HG02973 (cell line): ENCODE measurements around the gene STEAP1B.
"Not testable (repeated sequence)": the region's sequence is repeated elsewhere in the genome, so short reads cannot be mapped to it uniquely, and the experiment has no call there.

ENCODE experiments used
- ATAC-seq: cut with Tn5 transposase; IDR thresholded peaks from one replicate; pipeline ENCODE4 v1.9.1; 2021; ENCODE audit warnings: moderate library complexity; ENCODE audit not compliant: unreplicated experiment

Gene STEAP1B

DNA sequence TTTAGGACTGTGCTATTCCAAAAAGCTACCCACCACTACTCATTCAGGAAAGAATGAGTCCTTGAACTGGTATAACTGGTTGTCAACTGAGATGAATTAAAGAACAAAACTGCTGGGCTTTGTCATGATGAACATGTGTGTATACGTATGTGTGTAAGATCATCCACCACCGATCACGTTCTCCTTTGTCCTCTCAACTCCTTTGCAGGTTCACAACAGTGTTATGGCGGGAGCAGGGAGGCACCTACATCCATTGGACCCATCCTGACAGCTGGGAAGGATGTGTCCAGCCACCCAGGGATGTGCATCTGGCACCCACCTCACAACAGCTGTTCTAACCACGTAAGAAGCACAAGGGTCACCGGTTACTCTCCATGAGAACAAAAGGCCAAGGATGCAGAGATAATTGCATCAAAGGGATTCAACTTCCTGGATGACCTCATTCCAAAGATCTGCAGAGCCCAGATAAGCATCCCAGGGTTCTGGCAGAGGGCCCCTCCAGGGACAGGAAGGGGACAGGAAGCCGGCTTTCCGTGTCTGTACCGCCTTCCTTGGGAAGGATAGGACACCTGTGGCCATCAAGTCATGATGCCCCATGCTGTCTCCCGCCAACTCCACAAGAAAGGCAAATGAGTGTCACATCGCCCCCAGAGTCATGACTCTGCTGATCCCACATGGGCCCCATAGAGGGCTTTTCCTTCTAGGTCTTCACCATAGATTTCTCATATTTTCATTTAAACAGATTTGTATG, 66.1 kb downstream of the STEAP1B start:
- no peak for ATAC-seq

DNA sequence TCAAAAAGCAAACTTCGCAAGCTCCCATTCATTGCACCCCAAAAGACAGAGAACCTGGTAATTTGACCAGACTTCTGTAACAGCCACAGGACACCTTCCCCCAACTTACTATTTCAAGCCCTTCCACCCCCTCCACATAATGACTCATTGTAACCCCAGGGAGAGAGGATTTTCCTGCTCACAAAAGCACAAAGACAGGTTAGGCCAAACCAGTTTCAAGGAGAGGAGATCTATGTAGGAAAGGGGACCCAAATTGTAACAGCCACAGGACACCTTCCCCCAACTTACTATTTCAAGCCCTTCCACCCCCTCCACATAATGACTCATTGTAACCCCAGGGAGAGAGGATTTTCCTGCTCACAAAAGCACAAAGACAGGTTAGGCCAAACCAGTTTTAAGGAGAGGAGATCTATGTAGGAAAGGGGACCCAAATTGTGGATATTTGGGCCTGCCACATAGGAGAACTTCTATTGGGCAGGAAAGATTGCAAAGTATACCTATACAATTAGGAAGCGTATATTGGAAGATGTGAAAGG, 66.8 kb downstream of the STEAP1B start:
- not testable (repeated sequence) for ATAC-seq

DNA sequence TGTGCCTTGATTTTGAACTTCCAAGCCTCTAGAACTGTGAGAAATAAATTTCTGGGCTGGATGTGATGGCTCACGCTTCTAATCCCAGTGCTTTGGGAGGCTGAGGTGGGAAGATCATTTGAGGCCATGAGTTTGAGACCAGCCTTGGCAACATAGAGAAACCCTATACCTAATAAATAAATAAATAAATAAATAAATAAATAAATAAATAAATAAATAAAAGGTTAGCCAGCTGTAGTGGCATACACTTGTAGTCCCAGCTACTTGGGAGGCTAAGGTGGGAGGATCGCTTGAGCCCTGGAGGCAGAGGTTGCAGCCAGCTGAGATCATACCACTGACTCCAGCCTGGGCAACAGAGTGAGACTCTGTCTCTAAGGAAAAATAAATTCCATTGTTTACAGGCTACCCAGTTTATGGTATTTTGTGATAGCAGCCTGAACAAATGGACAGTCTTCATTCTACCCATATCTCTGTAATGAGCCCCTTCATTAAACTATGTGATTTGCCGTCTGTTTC, 67.7 kb downstream of the STEAP1B start:
- no peak for ATAC-seq

DNA sequence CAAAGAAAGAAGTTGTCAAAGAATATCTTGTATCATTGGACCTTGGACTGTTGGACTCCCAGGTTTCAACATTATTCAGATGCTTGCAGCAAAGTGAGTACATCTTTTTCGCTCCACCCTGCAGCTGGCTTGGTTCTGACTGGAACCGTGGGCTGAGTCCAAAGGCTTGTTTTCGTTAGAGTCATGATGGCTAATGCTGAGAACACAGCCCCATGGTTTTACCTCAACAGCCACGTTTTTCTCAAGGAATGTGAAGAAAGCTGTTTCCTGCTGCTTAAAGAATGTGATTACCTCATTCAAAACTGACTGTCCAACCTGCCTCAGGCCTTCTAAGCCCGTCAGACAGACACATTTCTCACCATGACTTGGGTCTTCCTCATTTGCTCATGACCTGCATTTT, 69.5 kb downstream of the STEAP1B start:
- no peak for ATAC-seq

DNA sequence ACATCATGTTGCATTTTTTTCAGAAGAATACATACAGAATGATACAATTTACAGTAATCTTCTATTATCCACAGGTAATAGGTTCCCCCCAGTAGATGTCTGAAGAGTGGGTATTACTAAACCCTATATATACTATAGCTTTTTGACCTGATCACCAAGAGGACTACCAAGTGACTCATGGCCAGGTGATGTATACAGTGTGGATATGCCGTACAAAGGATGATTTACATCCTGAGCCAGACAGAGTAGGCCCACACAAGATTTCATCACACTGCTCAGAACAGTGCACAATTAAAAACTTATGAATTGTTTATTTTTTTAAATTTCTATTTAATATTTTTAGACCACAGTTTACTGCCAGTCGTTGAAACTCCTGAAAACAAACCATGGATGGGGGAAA, 70.6 kb downstream of the STEAP1B start:
- ATAC-seq: no peak

DNA sequence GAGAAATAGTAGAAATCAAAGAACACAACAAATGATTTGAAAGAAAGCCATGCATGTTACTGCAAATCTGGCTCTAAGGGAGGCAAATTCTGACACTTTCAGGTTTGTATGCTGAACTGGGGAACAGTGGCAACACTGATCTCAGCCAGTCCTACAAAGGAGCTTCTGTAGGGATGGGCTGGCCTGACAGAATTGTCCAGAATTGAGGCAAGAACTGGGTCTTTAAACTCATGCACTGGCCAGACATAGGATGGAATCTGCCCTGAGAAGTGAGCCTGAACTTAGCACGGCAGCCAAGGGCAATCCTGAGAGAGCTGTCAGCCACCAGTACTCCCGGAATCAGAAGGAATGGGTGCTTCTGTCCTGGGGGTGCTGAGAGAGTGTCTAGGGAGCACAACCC, 72.1 kb downstream of the STEAP1B start:
- no peak for ATAC-seq

DNA sequence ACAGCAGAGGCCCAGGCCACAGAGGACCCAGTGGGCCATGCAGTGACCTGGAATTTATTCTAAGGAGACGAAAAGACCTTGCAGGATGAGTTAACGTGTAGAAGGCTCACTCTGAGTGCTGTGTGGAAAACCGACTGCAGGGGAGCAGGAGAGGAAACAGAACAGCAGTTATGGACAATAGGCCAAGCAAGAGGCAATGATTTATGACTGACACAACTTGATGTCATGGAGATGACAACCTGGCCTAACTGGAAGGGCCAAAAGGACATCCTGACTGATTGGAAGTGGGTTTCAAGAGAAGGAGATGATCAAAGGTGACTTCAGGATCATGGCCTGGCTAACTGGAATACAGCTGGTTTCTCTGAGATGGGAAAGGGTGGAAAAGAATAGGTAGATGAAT, 72.9 kb downstream of the STEAP1B start:
- ATAC-seq: no peak

DNA sequence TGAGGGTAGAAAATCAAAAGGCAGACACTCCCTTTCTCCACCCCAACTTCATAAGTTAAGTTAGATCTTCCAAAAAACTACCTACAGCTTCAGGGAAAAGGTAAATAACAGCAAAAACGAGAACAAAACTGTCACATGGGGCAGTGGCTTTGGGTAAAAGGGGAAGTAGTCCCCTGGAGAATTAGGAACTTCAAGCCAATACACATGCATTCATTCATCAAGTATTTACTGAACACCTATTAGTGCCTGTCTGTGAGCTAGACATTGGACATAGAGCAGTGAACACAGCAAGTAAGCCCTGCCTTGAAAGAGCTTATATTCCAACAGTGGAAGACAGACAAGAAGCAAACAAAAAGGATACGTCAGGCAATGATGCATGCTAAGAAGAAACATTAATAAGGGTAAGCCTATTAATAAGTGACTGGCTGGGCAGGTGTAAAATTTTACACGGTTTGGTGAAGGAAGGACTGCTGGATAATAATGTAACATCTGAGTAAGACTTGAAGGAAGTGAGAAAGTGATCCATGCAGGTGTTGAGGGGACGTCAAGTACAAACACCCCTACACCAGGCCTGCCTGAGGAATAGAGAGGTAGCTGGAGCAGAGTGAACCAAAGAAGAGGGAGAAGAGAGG, 73.4 kb downstream of the STEAP1B start:
- no peak for ATAC-seq

DNA sequence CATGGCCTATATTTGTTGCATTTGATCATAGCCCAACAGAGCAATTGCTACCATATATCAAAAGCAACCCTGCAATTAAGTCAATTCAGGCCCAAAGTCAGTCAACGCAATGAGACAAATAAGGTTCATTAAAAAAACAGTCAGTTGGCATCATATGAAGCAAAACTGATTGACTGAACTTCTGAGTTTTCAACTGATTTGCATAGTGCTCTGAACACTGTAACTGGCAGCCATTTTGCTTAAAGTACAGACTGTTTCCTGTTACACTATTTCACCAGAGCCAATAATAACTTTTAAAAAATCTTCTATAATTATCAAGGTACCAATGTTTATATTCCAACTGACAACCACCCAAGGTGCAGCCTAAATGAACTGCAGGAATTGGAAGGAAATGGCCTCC, 74.6 kb downstream of the STEAP1B start:
- no peak for ATAC-seq

DNA sequence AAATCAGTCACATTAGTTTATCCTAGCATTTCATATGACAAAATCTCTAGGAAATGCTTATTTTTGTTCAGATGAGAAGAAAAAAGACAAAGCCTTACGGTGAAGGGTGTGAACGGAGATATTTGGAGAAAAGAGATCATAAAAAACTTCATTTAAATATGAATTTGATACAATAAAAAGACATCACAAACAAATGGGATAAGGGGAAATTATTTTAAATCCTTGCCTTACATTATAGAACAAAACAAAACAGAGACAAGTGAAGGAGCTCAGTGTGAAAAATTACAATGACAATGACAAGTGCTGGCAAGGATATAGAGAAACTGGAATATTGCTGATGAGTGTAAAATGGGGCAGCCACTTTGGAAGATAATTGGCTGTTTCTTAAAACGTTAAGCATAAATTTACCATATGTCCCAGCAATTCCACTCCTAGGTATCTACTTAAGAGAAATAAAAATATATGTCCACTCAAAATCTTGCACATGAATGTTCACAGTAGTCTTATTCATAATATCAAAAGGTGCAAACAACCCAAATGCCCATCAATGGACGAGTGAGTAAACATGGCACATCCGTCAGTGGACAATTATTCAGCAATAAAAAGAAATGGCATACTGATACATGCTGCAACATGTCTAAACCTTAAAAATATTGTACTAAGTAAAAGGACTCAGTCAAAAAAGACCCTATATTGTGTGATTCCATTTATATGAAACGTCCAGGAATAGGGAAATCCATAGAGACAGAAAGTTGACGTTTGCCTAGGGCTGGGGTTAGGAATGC, 77.0 kb downstream of the STEAP1B start:
- ATAC-seq: no peak

DNA sequence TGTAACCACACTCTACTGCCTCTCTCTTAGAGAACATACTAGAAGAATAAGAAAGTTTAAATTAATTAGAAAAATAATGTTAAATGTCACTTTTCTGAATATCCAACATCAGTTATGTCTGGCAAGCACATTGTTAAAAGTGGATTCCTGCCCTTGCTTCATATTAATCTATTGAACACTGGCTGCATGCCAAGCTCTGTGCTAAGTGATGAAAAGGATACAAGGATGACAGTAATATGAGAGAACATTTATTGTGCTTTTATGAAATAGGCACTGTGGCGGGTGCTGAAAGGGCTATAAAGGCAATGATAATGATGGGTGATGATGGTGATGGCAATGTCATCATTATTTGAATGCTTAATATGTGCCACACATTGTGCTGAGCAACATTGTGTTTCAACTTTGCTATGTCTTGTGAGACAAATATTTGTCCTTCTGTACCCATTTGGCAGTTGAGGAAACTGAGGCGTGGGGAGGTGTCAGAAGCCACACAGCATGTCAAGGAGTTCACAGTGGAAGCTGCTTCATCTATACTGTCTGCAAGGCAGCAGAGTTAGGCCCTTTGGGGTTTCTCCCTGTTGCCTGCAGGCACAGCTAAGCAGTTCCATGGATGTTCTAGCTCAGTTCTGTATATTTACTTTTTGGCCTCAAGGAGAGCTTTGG, 78.9 kb downstream of the STEAP1B start:
- no peak for ATAC-seq

DNA sequence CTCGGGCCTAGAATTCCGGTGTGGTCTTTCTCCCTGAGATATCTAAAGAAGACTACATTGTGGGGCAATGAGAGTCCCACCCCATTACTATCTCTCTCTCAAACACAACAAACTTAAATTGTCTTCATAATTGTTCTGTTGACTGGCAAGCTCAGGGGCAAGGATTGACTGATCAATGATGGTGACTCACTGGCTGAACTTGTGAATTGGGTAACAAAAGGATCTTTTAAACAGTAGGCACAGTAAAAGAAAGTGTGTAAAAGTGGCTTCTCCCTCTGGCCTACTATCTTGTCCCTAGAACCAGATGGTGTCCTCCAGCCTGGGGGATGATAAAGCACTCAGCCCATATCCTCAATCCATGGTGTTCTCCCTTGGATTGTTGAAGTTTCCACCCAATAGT, 80.0 kb downstream of the STEAP1B start:
- ATAC-seq: no peak

DNA sequence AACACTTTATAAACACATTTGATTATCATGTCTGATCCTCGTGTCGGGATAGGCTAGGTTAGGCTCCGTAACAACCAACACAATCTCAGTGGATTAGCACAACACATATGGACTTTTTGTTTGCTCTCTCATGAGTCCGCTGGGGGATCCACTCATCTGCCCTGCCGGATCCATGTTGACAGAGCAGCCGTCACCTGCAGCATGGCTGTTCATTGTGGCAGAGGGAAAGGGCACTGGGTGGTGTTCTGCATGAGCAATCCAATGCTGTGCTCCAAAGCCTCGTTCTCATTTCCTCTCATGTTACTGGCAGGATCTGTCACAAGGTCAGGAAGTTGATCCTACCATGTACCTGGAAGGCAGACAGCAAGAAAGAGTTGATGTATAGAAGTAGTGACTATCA, 80.5 kb downstream of the STEAP1B start:
- no peak for ATAC-seq

DNA sequence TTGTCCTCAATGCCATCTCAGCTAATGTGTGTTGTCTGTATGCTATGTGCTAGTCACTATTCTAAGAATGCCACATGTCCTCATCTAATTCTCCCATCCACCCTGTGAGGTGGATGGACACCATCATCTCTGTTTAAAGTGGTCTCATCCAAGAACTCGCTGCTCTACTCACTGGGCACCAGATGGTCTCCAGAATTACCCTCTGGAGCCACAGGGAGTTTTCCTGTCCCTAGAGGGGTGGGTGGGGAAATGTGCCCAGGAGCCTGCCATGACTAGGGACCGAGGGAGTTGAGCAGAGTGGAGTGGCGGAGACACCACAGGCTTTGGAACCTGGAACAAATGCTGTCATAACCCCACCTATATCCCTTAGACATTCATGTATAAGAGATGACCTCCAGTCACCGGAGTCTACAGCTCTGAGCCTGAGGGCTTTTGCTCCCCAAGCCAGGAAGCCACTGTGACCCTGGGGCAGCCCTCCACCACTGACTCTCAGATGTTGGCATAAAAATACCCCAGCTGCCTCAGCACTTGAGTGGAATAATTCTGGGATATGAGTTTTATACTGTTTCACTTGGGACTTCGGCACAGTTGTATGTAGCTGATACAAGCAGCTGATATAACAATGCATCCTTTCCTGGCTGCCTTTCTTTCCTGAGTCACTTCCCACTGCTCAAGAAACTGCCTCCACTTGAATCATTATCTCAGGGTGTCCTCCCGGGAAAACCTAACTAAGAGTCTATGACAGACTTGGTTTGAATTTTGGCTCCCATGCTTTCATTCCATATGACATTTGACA, 81.5 kb downstream of the STEAP1B start:
- no peak for ATAC-seq

DNA sequence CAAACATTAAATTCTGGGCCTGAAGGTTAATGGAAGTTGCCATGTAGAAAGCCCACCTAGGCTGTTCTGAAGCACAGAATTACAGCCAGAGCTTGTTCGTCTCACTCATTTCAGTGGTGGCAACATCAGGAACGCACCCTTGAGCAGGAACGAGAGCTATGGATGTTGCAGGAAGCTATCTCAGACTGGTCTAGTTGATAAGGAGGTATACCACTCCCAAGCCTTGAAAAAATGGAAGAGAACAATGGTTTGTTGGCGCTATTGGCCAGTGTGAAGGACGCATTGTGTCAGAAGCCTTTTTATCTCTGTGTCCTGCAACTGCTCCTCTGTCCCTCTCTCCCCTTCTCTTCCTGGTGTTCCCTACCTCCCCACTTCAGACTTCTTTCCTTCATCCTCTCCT, 82.1 kb downstream of the STEAP1B start:
- no peak for ATAC-seq

DNA sequence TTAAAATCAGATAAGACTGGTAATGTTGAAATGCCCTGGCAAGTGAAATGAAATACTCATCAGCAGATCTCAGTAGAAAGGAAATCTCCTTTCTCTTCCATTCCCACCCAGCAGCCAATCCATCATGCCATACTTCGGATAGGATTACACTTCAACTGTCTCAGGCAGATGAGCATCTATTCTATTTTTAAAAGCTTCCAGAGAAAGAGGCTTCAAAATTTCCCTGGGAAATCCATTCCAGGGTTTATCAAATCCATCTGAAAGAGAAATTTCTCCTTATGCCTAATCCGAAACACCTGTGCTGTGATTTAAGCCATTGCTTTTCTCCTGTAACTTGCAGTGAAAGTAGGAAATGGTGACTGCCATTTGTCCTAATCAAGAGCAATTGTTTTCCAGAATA, 82.6 kb downstream of the STEAP1B start:
- no peak for ATAC-seq

DNA sequence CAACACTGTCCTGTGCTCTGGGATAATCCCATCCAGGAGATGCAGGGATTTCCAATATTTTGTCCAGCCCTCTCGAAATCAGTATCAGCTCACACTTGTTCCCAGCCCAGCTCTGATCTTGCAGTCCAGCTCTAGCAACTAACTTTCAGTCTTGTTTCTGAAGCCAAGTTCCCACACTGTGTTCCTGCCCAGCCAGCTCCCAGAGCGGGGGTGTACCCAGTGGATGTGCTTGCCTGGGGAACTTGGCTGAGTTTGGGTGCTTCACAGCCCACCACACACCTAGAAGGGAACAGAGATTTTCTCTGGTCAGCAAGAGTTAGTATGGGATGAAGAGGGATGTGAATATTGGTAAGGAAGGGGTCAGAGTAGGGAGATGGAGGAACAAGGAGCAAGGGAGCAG, 85.6 kb downstream of the STEAP1B start:
- no peak for ATAC-seq

DNA sequence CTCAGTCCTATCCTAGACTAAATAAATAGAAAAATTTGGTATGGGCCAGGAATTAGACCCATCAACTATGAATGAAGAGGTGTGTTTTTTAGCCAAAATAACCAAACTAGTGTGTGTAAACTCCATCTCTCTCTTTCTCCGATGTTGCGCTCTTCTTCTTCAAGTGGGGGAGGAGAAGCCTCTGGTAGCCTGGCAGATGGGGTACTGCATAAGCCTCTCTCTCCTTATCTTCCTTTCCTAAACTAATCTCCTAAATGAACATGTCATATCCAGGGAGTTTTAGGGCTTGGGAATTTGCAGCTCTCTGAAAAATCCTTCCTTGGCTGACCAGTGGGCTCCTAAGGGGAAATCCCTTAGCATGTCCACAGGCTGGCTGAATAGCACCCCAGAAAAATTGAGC, 86.8 kb downstream of the STEAP1B start:
- no peak for ATAC-seq

DNA sequence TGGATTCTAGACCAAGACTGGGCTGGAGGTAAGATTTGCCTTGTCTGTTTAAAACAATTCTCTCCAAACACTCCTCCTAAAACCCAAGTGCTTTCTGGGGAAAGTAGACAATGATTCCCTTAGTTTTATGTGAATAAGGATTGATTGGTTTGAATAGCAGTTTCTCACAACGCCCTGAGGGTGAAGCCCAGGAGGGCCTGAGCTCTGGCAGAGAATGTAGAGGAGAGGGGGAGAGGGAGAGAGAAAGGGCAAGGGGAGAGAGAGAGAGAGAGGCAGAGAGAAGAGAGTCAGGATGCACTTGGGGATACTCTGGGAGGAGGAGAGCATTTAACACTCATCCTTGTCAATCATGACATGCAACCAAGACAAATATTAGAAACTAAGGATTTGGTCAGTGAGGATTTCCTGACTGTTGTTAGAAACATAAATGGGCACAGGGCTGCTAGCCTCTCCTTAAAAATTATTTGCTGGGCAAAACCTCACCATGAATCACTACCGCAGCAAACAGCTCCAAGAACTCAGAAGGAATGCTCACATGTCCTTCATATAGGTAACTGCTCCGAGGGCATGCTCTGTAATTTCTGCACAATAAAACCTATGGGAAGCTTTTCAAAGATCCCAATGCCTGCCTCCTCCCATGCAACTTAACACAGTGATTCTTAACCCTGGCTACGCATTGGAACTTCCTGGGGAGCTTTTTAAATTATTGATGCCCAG, 87.9 kb downstream of the STEAP1B start:
- ATAC-seq: no peak

DNA sequence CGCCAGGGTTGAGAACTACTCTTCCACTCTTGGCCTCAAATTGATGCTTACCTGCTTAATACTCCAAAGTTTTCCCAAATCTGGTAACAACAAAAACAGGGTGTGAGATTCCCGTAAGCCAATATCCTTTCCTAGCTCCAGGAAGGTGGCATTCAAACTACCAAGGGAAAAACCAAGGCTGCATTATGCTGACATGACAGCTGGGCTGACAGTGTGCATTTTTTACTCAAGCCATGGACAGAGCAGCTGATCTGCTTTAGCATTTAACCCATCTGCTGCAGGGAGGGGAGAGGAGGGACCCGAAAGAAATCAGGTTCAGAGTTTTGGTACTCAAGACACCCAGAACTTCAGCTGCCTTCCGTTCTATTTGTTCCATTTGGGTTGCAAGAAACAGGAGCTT, 93.3 kb downstream of the STEAP1B start:
- no peak for ATAC-seq
